ENCODE data around the gene PPP2R5A. TPM values are rescaled to one million over a fixed set of nuclear protein-coding genes. Genes with fewer than 3 reads are reported as not detected.

The PPP2R5A gene
- total and polyA plus RNA-seq, 10 donors, result 34.9 to 82.5 (median 68.7) TPM

DNA sequence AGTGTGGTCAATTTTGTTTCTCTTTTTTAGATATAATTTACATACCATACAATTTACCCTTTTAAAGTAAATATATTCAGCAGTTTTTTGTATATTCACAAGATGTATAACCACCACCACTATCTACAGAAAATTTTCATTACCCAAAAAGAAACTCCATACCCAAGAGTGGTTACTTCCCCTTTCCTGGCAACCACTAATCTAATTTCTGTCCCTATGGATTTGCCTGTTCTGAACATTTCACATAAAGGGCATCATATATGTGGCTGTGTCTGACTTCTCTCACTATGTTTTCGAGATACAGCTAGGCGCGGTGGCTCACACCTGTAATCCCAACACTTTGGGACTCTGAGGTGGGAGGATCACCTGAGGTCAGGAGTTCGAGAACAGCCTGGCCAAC, 115.8 kb downstream of the PPP2R5A start:
- TF ChIP-seq, protein P1, sequence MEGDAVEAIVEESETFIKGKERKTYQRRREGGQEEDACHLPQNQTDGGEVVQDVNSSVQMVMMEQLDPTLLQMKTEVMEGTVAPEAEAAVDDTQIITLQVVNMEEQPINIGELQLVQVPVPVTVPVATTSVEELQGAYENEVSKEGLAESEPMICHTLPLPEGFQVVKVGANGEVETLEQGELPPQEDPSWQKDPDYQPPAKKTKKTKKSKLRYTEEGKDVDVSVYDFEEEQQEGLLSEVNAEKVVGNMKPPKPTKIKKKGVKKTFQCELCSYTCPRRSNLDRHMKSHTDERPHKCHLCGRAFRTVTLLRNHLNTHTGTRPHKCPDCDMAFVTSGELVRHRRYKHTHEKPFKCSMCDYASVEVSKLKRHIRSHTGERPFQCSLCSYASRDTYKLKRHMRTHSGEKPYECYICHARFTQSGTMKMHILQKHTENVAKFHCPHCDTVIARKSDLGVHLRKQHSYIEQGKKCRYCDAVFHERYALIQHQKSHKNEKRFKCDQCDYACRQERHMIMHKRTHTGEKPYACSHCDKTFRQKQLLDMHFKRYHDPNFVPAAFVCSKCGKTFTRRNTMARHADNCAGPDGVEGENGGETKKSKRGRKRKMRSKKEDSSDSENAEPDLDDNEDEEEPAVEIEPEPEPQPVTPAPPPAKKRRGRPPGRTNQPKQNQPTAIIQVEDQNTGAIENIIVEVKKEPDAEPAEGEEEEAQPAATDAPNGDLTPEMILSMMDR (IDR thresholded peaks at IDR 0.05 in 8 of 11, conservative IDR thresholded peaks at IDR 0.05 in 3 of 11), result no peak
- no peak for TF ChIP-seq POLR2A (IDR thresholded peaks at IDR 0.05)
- TF ChIP-seq POLR2AphosphoS5 (IDR thresholded peaks at IDR 0.05), result no peak
- no peaks in the 10 kb centered on the region for H3K4me1 ChIP-seq
- 88 to 97% (median 94%) methylated on average over 4 of the region's 4 CpGs for WGBS, 5 donors
- H3K4me3 ChIP-seq, result no peak overlapping the region
- intact Hi-C loops (cut with DNase I; ENCODE audit: low total_unique reads), result no loop called here
- H3K27me3 ChIP-seq (replicated peaks in 1 of 7), result no peaks in the 10 kb centered on the region
- H3K9me3 ChIP-seq, result peaks cover 0 to 24% (median 22%) of the 10 kb centered on the region in 8 donors
- H3K36me3 ChIP-seq, result peaks cover 0 to 73% (median 10%) of the 10 kb centered on the region in 6 donors
- no peak overlapping the region for H3K27ac ChIP-seq
- DNase-seq, result no peak

DNA sequence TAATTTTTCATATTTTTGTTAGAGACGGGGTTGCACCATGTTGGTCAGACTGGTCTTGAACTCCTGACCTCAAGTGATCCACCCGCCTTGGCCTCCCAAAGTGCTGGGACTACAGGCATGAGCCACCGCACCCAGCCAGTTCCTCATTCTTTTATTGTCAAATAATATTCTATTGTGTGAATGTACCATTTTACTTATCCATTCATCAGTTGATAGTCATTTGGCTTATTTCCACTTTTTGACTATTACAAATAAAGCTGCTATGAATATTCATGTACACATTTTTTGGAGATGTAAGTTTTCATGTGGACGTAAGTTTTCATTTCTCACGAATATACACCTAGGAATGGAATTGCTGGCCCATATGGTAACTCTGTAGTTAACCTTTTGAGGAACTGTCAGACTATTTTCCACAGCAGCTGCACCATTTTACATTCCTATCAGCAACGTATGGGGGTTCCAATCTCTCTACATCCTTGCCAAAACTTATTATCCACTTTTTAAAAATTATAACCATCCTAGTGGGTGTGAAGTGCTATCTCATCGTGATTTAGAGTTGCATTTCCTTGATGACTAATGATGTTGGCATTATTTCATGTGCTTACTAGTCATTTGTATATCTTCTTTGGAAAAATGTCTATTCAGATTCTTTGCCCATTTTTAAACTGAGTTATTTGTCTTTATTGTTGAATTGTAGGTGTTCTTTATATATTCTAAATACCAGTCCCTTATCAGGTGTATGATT, 116.8 kb downstream of the PPP2R5A start:
- Histone ChIP-seq H3K4me1 (no peaks in the 10 kb centered on the region), H3K27me3 (replicated peaks in 1 of 7) (no peaks in the 10 kb centered on the region), H3K4me3 (no peak overlapping the region), H3K27ac (no peak overlapping the region), H3K36me3 (peaks cover 0 to 77% (median 18%) of the 10 kb centered on the region in 6 donors), H3K9me3 (peaks cover 0 to 14% (median 12%) of the 10 kb centered on the region in 8 donors)
- intact Hi-C loops (cut with DNase I; ENCODE audit: low total_unique reads), result no loop called here
- no peak for DNase-seq
- 76 to 85% (median 79%) methylated on average over 7 of the region's 7 CpGs for WGBS, 5 donors
- TF ChIP-seq POLR2AphosphoS5 (IDR thresholded peaks at IDR 0.05), result no peak
- no peak for TF ChIP-seq POLR2A (IDR thresholded peaks at IDR 0.05)
- TF ChIP-seq, protein P1 (IDR thresholded peaks at IDR 0.05 in 8 of 11, conservative IDR thresholded peaks at IDR 0.05 in 3 of 11), result no peak

DNA sequence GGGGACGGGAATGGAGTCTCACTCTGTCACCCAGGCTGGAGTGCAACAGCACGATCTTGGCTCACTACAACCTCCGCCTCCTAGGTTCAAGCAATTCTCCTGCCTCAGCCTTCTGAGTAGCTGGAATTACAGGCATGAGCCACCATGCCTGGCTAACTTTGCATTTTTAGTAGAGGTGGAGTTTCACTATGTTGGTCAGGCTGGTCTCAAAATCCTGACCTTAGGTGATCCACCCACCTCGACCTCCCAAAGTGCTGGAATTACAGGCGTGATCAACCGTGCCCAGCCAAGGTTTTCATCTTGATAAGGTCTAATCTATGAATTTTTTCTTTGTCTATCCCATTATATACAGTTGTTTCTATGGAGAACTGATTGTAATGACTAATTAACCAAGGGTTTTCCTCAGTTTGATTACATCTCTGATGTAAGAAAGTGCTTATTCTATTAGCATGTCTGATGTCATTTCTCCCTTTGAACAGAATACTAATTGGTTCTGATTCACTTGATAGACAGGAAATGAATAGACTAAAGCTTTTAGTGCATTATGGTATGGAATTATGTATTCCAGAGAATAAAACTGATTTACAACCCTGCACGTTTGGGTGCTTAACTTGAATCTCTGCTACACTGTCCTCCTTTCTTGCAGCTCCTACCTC, 117.6 kb downstream of the PPP2R5A start:
- H3K4me1 ChIP-seq, result no peaks in the 10 kb centered on the region
- no peak for DNase-seq
- peaks cover 0 to 7% (median 5%) of the 10 kb centered on the region in 8 donors for H3K9me3 ChIP-seq
- intact Hi-C loops (cut with DNase I; ENCODE audit: low total_unique reads), result no loop called here
- TF ChIP-seq POLR2AphosphoS5 (IDR thresholded peaks at IDR 0.05) (no peak), POLR2A (IDR thresholded peaks at IDR 0.05) (no peak)
- TF ChIP-seq, protein P1 (IDR thresholded peaks at IDR 0.05 in 8 of 11, conservative IDR thresholded peaks at IDR 0.05 in 3 of 11), result no peak
- no peaks in the 10 kb centered on the region for H3K27me3 ChIP-seq (replicated peaks in 1 of 7)
- H3K4me3 ChIP-seq, result no peak overlapping the region
- H3K36me3 ChIP-seq, result peaks cover 3 to 77% (median 18%) of the 10 kb centered on the region in 6 donors
- 90 to 97% (median 92%) methylated on average over 7 of the region's 7 CpGs for WGBS, 5 donors
- H3K27ac ChIP-seq, result no peak overlapping the region

DNA sequence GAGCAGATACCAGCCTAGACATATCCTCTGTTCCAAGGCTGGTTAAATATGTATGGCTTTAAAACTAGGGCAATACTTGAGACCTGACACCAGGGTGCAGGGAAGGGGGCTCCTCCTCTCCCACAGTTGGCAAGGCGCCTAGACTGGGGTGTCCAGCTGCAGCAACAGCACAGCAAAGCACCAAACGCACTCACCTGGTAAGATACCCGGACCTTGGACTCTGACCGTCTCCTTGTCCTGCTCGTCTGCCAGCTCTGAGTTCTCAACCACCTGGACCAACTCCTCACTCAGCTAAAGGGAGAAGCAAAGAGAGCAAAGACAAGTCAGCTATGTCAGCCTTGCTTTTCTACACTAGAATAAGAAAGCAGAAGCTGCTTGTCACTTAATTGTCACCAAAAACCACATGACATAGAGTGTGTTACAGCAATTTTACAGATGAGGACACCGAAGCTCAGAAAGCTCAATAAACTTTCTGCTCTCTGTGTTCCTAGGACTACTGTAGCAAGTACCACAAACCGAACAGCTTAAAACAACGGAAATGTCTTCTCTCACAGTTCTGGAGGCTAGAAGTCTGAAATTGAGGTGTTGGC, 125.1 kb downstream of the PPP2R5A start:
- TF ChIP-seq POLR2A (IDR thresholded peaks at IDR 0.05) (no peak), POLR2AphosphoS5 (IDR thresholded peaks at IDR 0.05) (no peak)
- TF ChIP-seq, protein P1 (IDR thresholded peaks at IDR 0.05 in 8 of 11, conservative IDR thresholded peaks at IDR 0.05 in 3 of 11), result no peak
- intact Hi-C loops (cut with DNase I; ENCODE audit: low total_unique reads), result no loop called here
- H3K36me3 ChIP-seq, result peaks cover 4 to 65% (median 46%) of the 10 kb centered on the region in 6 donors
- H3K4me1 ChIP-seq, result peaks cover 0 to 48% (median 27%) of the 10 kb centered on the region in 6 donors
- no peak overlapping the region for H3K4me3 ChIP-seq
- 85 to 91% (median 88%) methylated on average over 8 of the region's 8 CpGs for WGBS, 5 donors
- no peak for DNase-seq
- no peaks in the 10 kb centered on the region for H3K27me3 ChIP-seq (replicated peaks in 1 of 7)
- H3K27ac ChIP-seq, result no peak overlapping the region
- H3K9me3 ChIP-seq, result peaks cover 0 to 2% (median 0%) of the 10 kb centered on the region in 8 donors

All from spleen (tissue), 11 donors.